ENCODE results near the gene OPRD1.

DNA sequence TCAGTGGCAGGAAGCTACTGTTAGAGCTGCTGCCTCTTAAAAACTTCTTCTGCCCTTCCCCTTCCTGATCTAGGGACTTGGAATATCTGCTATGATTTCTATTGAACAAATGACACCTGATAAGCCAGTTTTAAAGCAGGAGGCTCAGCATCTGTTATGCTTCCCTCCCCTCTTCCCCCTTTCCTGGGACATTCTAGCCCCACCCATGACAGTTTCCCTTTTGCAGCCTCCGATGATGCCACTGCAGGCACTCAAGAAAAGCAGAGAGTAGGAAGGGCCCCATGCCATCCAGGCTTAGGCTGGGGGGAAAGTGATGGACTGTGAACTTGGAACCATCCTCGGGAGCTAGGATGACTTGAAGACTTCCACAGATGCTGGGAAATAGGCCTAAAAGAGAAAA lies 87.3 kb downstream of the OPRD1 start:
- no peak for TF ChIP-seq TCF12 (IDR thresholded peaks at IDR 0.05; ENCODE audit: low read depth)
- TF ChIP-seq TAF1 (IDR thresholded peaks at IDR 0.05; ENCODE audit: low read depth) = no peak
- no peak for TF ChIP-seq FOXM1 (IDR thresholded peaks at IDR 0.05; ENCODE audit: borderline replicate concordance, low read depth)
- no peak for TF ChIP-seq EP300 (IDR thresholded peaks at IDR 0.05; ENCODE audit: borderline replicate concordance)
- TF ChIP-seq, protein P1, sequence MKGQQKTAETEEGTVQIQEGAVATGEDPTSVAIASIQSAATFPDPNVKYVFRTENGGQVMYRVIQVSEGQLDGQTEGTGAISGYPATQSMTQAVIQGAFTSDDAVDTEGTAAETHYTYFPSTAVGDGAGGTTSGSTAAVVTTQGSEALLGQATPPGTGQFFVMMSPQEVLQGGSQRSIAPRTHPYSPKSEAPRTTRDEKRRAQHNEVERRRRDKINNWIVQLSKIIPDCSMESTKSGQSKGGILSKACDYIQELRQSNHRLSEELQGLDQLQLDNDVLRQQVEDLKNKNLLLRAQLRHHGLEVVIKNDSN (IDR thresholded peaks at IDR 0.05) = no peak
- no peak for TF ChIP-seq YY1 (IDR thresholded peaks at IDR 0.05; ENCODE audit: low read depth)
- no peak for TF ChIP-seq EGR1 (IDR thresholded peaks at IDR 0.05)
- TF ChIP-seq, protein P2, sequence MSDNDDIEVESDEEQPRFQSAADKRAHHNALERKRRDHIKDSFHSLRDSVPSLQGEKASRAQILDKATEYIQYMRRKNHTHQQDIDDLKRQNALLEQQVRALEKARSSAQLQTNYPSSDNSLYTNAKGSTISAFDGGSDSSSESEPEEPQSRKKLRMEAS (IDR thresholded peaks at IDR 0.05) = no peak

Data from Ishikawa (cell line).